NCI-H1436 (cell line): ENCODE data around the gene RASL10A.
"Not testable (repeated sequence)": the region's sequence is repeated elsewhere in the genome, so short reads cannot be mapped to it uniquely, and the experiment has no call there.

Experiments used
- DNase-seq: peaks from one replicate; lab custom pipeline; 2025; lab: John Stamatoyannopoulos, UW

The RASL10A gene, protein sequence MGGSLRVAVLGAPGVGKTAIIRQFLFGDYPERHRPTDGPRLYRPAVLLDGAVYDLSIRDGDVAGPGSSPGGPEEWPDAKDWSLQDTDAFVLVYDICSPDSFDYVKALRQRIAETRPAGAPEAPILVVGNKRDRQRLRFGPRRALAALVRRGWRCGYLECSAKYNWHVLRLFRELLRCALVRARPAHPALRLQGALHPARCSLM

DNA sequence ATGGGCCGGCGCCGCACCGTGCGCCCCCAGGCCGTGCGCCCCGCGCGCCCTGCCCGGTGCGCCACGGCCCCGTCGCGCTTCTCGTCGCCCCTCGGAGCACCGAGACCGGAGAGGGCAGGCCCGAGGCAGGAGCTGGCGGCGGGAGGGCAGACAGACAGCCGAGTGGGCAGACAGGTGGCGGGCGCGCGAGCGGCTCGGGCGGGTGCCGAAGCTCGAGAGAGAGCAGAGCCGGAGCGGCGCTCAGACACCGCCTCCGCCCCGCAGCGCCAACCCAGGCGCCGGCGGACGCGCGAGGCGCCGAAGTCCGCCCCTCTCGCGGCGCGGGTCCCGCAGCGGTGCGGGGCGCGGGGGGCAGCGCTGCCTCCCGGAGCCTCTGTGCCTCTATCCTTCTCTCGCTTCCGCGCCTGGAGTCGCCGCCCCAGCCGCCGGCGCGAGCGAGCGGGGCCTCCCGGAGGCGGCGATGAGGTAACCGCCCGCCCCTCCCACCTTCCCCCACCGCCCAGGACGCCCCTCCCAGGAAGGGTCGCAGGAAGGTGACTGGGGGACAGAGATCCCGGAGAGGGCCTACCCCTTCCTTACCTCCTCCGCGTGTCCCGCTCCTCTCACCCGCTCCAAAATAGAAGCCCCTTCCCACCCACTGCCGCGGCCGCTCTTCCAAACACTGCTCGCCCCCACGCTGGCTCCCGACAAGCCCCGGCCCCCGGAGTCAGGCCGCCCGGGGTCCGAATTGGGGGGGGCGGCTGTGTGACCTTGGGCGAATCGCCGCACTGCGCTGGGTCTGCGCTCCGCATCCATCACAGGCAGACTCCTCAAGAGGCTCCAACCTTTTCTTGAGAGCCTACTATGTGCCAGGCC is at the start of gene RASL10A:
RASL10A (minus strand) TSS at position 412 of the 855 bp plus-strand sequence. CDS start 451 bp downstream, outside the sequence.
- DNase-seq, result no peak

DNA sequence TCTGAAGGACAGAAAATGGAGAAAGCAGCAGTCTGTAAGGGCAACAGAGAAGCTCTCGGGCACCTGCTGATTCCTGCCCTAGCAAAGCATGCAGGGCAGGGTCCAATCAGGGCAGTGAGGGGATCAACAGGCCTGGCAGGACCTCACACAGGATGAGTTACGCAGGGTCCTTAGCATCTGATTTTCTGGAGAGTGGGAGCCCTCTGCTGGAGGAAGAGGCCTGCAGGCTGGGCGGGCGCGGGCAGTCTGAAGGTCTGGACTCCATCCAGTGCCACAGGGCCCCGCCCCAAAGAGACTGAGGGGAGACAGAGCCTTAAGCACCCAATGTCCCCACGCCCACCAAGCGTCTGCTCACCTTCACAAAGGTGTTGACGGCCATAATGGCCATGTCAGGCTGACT is 44.0 kb upstream of the RASL10A start:
- DNase-seq, result no peak

DNA sequence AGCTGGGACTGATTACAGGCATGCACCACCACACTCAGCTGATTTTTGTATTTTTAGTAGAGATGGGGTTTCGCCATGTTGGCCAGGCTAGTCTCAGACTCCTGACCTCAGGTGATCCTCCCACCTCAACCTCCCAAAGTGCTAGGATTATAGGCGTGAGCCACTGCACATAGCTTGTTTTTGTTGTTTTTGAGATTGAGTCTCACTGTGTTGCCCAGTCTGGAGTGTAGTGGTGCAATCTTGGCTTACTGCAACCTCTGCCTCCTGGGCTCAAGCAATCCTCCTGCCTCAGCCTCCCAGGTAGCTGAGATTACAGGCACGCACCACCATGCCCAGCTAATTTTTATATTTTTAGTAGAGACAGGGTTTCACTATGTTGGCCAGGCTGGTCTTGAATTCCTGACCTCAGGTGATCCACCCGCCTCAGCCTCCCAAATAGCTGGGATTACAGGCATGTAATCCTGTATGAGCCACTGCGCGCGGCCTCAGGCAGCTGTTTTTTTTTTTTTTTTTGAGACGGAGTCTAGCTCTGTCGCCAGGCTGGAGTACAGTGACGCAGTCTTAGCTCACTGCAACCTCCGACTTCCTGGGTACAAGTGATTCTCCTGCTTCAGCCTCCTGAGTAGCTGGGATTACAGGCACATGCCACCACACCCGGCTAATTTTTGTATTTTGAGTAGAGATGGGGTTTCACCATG is 41.8 kb upstream of the RASL10A start:
- DNase-seq, result not testable (repeated sequence)

DNA sequence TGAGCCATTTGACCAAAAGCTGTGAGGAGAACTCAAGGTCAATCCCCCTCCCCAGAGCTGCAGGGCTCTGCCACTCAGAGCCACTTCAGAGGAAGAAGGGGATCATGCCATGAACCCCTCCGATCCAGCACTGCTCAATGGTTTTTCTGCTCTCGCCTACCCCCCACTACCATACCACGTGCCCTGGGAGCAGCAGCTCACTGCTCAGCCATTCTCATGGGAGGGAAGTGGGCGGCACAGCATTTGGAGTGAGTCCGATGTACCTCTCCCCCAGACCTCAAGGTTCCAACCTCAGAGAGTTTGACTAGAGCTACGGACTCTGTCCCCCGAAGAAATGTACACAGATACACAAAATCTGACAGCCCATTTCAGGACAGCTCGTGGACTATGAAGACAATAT is 38.4 kb upstream of the RASL10A start:
- DNase-seq, result no peak

DNA sequence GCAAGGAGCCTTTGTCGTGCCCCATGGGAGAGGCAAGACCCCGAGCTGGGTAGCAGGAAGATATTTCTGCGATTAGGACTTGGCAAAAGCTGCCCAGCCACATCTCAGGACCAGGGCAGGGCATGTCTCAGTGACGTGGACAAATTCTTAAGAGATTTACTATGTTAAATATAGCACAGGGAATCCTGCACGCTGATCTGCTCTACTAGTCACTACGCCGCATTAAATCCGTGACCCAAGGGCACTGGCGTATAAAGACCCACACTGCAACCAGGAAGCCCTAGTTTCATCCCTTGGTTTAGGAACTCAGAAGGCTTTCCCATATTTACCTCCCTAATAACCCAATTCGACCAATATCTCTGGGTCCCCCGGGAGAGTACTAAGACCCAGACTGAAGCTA is 37.8 kb upstream of the RASL10A start:
- no peak for DNase-seq

DNA sequence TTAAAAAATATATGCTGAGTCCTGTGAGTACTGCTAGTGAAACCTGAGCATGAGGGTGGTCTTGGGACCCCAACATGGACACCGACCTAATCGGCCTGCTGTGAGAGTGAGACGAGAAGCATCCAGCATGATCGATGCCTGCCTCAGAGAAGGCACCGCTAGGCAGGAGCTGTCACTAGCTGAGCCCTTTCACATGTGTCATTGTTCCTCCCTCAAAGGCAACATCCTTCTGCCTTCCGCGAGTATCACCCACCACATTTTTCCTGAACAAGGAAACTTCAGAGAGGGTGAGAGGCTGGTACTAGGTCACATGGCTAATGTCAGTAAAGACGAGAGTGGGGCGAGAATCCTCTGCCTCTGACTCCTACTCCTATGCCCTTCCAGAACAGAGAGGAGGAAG is 37.3 kb upstream of the RASL10A start:
- DNase-seq, result no peak

DNA sequence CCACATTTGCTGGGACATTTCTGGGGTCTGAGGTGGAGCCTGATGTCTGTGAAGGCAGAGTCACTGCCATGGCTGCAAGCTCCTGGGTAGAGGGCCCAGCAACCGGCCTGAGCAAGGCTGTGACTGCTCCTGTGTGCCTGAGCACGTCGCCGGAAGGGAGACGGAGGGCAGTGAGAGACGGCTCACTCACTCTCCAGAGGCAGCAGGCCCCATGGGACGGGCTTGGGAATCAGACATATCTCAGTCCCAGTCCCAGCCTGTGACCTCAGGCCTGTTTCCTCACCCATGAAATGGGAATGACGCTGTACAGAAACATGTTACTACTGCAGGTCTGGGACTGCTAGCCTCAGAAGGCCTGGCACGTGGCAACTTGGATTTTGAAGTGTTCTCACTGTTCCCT is 36.4 kb upstream of the RASL10A start:
- DNase-seq, result no peak

DNA sequence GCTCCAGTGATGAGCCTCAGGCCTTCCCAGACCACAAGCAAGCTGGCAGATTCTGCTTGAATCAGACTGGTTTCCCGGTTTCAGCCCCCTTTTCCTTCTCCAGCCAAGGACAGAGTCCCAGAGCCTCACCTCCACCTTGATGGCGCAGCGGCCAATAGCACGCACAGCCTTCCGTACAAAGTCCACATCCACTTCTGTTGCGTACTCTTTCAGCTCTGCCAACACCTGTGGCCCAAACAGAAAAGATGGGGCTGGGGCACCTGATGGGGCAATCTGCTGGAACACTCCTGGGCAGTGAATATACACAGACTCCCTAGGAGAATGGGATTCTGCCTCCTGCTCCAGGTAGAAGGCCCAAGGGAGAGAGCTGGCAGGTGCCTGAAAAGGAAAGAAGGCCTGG is 35.5 kb upstream of the RASL10A start:
- no peak for DNase-seq

DNA sequence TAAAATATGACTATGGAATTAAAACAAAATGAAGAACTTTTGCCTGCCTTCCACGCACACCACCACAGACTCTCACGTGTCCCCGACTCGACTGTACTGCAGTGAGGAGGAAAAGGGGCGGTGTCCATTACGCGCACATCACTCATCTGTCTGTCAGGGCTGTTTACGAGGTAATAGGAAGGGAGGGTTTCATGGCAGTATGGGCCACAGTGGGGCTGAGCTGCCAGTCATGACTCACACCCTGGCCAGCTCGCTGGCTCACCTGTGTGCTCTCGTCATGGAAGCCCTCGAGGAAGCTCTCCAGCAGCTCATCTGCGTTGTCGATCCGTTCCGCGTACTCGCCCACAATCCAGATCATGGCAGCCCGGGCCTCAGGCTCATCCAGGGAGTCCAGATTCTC is 33.5 kb upstream of the RASL10A start:
- no peak for DNase-seq

DNA sequence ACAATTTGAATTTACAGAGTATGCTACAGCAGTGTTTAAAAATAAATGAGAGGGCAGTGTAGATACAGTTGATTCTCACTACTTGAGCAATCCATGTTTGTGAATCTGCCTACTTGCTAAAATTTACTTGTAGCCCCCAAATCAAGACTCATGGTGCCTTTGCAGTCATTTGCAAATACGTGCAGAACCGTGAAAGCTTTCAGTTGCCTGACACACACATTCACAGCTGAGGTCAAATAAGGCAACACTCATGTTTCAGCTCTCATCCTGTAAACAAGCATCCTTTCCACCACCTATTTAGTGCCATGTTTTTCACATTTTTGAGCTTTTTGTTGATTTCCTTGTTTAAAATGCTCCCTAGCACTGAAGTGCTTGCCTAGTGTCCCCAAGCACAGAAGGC is 32.5 kb upstream of the RASL10A start:
- no peak for DNase-seq

DNA sequence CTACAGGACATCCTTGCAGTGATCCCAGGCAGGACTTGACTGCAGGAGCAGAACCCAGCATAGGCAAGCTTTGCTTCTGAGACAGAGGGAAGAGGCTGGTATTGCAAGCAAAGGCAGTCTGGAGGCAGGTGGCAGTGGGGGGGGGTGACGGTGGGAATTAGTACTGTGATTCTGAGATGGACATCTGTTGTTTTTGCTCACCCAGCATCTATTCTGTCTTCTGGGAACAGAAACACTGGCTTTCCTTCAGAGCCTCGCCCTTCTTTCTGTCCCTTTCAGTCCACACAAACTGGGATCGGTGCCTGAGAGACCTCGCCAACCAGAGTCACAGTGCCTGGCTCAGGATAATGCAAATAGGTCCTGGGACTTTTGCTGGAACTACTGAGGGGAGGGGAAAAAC is 31.2 kb upstream of the RASL10A start:
- DNase-seq, result no peak

DNA sequence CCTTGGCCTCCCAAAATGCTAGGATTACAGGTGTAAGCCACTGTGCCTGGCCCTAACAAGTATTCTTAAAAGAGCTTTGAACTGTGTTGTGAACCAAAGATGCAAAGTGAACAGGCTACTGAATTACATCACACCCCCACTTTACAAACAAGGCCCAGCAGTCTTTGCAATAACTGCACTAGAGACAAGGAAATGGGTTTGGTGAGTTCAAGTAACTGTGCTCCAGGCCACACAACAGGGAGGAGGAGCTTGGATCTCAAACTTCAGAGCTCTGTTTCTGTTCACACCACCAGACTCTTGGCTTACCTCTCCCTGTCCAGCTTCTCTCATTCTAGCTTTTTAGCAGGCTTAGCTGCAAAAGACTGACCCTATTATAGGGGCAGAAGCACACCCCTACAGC is 30.4 kb upstream of the RASL10A start:
- no peak for DNase-seq

DNA sequence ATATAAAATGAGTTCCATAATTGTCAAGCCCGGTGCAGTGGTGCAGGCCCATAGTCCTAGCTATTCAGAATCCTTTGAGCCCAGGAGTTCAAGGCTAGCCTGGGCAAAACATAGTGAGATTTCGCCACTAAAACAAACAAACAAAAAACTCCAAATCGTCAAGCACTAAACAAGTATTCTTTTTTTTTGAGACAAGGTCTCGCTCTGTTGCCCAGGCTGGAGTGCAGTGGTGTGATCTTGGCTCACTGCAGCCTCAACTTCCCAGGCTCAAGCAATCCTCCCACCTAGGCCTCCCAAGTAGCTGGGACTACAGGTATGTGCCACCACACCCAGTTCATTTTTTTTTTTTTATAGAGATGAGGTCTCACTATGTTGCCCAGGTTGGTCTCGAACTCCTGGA is 29.4 kb upstream of the RASL10A start:
- not testable (repeated sequence) for DNase-seq

DNA sequence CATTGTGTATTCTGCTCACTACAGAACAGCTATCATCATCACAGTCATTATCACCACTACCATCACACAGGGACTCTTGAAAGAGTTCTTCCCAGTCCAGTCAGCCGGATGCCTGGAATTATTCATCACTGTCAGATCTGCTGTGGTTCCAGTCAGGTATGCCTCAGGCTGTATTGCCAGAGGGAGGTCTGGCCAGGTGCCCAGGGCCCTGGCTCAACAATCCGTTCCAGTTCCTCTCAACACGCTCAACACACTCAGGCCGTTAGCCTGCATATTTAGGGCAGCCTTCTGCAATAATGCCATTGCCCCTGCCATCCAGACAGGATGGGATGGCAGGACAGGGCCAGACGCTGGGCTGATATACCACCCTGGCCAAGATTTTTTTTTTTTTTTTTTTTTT is 28.6 kb upstream of the RASL10A start:
- no peak for DNase-seq

DNA sequence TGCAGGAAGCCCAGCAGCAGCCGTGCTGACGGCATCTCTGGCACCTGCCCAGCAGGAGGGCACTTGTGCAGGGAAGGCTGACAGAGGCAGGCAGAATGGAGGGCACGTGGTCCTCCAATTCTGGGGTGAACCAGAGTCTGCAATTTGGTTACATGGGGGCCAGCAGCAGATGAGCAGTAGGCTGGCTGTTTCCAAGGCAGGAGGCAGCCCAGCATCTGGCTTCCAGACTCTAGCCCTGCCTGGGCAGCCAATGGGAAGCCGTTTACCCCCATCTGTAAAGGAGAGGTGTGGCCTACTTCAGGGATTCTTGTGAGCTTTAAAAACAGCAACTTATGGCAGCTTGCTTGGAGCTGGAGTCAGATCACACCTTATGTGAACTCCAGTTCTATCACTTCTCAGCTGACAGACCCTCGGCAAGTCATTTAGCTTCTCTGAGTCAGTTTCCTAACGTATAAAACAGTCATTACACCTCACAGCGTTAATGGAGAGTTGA is 27.9 kb upstream of the RASL10A start:
- DNase-seq, result no peak

DNA sequence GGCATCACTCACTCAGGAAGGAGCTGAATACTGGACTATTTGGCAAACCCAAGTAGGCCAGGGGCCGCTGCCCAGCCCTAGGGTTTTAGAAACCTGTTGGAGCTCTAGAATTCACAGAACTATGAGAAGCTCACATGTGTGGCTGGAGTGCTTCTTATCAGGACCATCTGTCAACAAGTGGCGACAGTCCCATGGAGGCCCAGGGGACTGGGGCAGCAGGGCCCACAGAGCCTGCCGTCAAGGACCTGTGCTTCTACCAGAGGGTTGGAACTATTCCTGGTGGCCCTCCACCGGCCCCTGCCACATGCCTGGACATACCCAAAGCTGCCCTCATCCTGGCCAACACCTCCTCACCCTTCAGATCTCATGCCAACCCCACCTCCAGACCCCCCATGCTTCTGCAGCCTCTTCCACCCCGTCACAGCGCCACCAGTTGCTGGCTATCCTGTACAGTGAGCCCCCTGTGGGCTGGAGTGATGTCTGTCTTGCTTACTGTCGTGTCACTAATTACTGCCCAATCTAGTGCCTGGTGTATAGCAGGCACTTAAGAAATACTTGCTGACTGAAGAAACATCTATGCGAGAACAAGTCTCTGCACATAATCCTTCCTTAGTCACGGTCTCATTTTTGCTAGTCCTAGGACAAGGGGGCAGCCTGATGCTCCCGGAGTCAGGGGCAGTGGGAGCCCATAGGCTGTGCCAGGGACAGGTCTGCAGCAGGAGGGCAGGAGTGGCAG is 27.2 kb upstream of the RASL10A start:
- DNase-seq, result no peak

DNA sequence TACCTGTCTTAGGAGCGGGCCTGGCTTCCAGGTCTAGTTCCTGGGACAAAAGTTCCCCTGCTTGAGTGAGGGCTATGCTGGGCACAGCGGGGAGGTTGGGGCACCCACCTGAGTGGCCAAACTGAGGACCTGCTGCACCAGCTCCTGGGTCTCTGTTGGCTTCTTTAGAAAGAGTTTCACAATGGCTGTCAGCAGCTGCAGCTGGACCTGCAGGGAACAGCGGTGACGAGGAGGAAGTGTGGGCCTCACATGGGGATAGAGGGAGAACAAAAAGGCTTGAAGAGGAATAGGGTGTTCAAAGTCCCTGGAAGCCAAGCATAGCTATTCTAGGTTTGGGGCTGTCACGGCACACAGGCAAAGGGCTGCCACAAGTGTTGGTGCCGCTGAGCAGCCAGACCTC is 26.7 kb upstream of the RASL10A start:
- DNase-seq, result no peak

DNA sequence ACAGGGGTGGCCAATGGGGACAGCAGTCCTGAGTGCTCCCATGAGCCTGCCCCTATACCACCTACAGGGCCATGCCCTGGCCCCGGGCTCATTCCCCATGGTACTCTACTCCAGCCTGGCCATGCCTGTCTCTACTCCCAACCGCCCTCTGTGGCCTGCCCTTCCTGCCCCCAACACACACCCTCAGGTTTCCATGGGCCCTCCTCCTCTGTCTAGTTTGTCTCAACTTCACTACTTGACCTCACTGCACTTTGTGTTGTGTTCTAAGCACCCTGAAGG is 26.3 kb upstream of the RASL10A start:
- no peak for DNase-seq

DNA sequence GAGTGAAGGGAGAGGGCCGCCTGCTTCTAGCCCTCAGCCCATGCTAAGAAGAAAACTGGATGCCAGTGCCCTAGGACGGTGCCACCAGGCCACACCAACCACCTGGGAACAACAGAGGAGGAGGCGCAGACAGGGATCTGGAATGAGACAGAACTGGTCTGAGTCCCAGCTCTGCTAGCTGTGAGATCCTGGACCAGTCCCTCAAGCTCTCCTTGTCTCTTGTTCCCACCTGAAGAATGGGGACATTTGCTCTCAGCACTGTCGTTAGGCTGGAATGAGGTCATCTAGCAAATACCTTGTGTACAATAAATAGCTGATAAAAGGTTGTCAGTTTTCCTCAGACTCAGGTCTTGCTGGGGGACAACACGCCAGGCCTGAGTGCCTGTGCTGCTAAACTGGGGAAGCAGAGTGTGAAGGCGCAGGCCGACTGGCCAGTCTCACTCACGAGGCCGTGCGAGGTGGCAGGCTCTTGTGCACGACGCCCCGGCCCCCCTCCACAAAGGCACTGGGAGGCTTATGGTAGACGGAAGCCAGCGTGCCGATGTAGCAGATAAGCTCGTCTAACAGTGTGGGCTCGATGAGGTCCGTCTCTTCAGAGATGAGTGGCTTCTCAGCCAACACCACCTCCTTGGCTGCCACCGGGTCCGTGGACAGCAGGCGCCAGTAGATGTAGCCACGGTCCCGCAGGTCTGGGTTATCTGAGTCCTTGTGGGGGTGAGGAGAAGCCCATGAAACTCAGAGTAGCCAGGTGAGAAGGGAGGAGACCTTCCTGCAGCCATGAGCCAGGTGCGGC is 25.8 kb upstream of the RASL10A start:
- no peak for DNase-seq

DNA sequence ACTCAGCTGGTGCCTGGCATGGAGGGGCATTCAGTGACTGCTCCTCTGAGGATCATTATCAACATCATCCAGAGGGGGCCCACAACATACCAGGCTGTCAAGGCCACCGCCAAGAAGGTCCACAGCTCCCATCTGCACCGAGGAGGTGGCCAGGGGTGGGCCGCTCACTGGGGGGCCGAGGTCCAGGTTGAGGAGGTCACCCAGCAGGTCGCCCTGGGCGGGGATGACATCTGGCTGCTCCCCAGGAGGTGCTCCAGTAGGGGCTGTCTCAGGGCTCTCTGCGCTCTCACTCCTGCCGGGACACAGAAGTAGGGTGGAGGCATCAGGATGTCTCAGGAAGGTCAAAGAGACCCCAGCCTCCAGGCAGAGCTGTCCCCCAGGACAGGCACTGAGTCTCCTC is 25.1 kb upstream of the RASL10A start:
- DNase-seq, result no peak

DNA sequence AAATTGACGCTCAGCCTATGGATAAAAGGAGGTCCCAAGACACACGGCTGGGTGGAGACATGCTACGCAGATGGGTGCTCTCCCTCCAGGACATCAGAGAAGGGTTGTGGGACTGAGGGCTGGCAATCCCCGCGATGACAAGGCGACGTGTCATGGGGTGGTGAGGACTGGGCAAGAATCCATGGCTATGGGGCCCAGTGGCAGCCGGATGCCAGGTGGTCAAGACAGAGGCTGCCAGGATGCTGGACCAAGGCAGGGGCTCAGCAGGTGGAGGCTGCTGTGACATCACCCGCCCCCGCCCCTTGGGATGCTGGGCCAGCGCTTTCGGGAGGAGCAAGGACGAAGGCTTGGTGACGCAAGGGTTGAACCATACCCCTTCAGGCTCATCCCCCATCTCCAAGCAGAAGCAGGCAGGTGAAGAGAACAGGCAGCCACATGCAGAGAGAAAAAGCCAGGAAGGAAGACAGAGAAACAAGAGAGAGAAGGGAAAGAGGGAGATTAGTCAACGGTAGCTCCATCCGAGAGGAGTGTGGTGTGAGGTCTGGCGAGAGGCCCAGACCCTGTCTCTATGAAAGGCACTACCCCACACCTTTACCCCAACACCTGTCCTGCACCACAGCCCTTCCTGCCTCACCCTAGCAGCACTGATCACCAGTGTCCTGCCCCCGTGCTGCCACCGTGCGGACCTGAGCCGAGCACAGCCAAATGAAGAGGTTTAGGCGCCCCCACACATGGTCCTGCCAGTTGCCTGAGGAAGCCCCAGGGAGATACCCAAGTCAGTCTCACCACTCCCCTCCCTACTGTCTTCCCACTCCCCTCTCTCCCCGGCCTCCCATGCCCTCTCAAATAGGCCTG is 24.1 kb upstream of the RASL10A start:
- DNase-seq, result no peak
